HEK293T (cell line): ENCODE measurements around the gene LRRIQ3.

Experiments used
- CTCF ChIA-PET: fragments of 350-600 bp; formaldehyde crosslinking; extraction: SDS; loops from one replicate; lab custom pipeline; 2021; ENCODE audit warnings: antibody characterized with exemption, inconsistent platforms; lab: Yijun Ruan, JAX
- POLR2A ChIA-PET: fragments of 350-600 bp; formaldehyde crosslinking; extraction: SDS; loops from one replicate; lab custom pipeline; 2020; ENCODE audit warnings: antibody characterized with exemption, inconsistent platforms; lab: Yijun Ruan, JAX
- DNase-seq: peaks from one replicate; pipeline ENCODE4 v3.0.0; 2012; ENCODE audit warnings: mixed read lengths; ENCODE audit errors: extremely low spot score
- ARNT ChIP-seq: fragments of 450-650 bp; IDR thresholded peaks from 2 replicates; pipeline ENCODE4 v1.6.1; 2017; ENCODE audit warnings: mild to moderate bottlenecking
- BHLHE40 ChIP-seq: fragments of 450-650 bp; IDR thresholded peaks from 2 replicates; pipeline ENCODE4 v1.6.1; 2016; ENCODE audit warnings: mild to moderate bottlenecking, moderate library complexity, borderline replicate concordance
- CTBP1 ChIP-seq: fragments of 450-650 bp; IDR thresholded peaks from 2 replicates; pipeline ENCODE4 v1.6.1; 2016; ENCODE audit warnings: borderline replicate concordance
- ELF4 ChIP-seq: fragments of 450-650 bp; IDR thresholded peaks from 2 replicates; pipeline ENCODE4 v1.6.1; 2017; ENCODE audit warnings: antibody characterized with exemption
- FOXA1 ChIP-seq: fragments of 450-650 bp; IDR thresholded peaks from 2 replicates; pipeline ENCODE4 v1.6.1; 2016; ENCODE audit warnings: mild to moderate bottlenecking
- FOXK2 ChIP-seq: fragments of 450-650 bp; IDR thresholded peaks from 2 replicates; pipeline ENCODE4 v1.6.1; 2016; ENCODE audit warnings: mild to moderate bottlenecking
- FOXM1 ChIP-seq: fragments of 450-650 bp; IDR thresholded peaks from 2 replicates; pipeline ENCODE4 v1.6.1; 2017; ENCODE audit warnings: mild to moderate bottlenecking, borderline replicate concordance
- HDGF ChIP-seq: fragments of 450-650 bp; IDR thresholded peaks from 2 replicates; pipeline ENCODE4 v1.6.1; 2017; ENCODE audit warnings: antibody characterized with exemption, borderline replicate concordance
- L3MBTL2 ChIP-seq: fragments of 450-650 bp; conservative IDR thresholded peaks from 2 replicates; pipeline ENCODE4 v1.6.1; 2016; ENCODE audit warnings: mild to moderate bottlenecking
- LEF1 ChIP-seq: fragments of 450-650 bp; IDR thresholded peaks from 2 replicates; pipeline ENCODE4 v1.6.1; 2017; ENCODE audit warnings: mild to moderate bottlenecking, borderline replicate concordance
- NFRKB ChIP-seq: fragments of 450-650 bp; IDR thresholded peaks from 2 replicates; pipeline ENCODE4 v1.6.1; 2016; ENCODE audit warnings: mild to moderate bottlenecking, moderate library complexity
- SP1 ChIP-seq: fragments of 450-650 bp; IDR thresholded peaks from 2 replicates; pipeline ENCODE4 v1.6.1; 2017
- SUZ12 ChIP-seq: fragments of 450-650 bp; IDR thresholded peaks from 2 replicates; pipeline ENCODE4 v1.6.1; 2016; ENCODE audit warnings: mild to moderate bottlenecking
- TARDBP ChIP-seq: fragments of 450-650 bp; IDR thresholded peaks from 2 replicates; pipeline ENCODE4 v1.6.1; 2016
- ZNF384 ChIP-seq: fragments of 450-650 bp; IDR thresholded peaks from 2 replicates; pipeline ENCODE4 v1.6.1; 2016
- TF ChIP-seq, protein P1 (sequence below): fragments of 450-650 bp; IDR thresholded peaks from 2 replicates; pipeline ENCODE4 v1.6.1; 2016

LRRIQ3 gene, protein sequence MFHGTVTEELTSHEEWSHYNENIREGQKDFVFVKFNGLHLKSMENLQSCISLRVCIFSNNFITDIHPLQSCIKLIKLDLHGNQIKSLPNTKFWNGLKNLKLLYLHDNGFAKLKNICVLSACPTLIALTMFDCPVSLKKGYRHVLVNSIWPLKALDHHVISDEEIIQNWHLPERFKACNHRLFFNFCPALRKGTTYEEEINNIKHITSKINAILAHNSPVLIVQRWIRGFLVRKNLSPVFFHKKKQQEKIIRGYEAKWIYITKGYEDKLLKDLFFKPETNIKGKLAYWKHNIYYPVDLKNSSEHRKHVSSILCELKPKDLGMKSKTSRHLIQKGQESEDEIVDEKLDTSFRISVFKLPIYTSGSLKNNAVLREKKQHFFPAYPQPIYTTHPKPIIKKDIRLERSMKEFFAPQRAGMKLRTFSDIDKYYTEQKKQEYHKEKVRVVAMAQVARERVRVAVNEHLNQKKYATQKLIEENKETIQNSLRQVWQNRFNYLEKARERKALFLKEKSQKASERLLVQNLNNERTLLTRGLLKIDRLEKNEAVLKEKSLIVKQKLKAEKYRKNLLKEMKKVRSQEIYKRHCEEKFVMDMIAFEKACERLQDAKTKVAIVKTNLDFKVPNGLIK

DNA sequence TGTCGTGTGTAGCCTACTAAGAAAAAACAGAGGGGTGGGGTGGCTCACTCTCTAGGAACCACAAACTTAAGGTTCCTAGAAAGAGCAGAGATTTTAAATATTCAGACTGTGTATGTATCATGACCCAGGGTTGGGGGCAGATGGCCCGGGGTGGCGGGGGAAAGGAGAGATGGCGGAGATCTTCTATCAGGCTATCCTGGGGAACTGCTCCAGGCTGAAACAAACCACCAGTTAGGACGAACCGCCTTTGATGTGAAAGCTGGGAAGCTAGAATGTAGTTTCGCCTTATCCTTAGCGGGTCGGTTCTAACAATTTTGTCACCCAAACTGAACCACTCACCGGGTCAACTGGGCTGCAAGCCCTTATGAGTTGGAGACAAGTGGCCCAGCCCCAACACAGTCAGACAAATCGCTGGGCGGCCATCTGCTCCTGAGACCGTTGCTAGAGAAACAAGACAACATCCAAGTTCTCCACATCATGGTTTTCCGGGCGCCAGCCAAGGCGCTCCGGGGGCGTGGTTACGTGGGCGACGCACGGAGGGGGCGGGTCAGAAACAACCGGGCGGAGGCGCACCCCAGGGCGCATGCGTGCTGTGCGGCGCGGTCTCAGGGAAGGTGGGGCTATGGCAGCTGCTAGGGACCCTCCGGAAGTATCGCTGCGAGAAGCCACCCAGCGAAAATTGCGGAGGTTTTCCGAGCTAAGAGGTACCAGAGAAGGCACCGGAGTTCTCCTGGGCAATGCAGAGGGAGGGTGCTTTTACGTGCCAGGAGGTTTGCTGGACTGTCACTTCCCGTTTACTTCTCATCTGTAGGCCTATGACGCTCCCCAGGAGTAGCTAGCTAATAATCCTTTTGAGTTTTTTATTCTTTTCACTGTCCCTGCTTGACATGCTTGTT, at the start of gene LRRIQ3, which contains the start of gene FPGT:
TSS of gene LRRIQ3 (minus strand) at position 520 of the 896 bp plus-strand sequence. CDS start 14,492 bp downstream, outside the sequence.
TSS of gene FPGT (plus strand) at position 586 of the 896 bp plus-strand sequence. CDS start at position 623, 37 bp downstream.
- CTCF ChIA-PET: no interaction called here
- POLR2A ChIA-PET: interaction anchor here (0.6 to 1.6 kb wide), 5 partner anchors 9 to 536 kb away, joined by 3 to 5 read pairs (median 4); no protein-coding TSS in a partner anchor
- DNase-seq: peak; percentile 100
- TF ChIP-seq TARDBP: no peak
- TF ChIP-seq FOXM1: no peak
- no peak for TF ChIP-seq LEF1
- TF ChIP-seq FOXK2: no peak
- TF ChIP-seq ELF4: peak; percentile 34; the same call in 1 of the 2 replicates
- TF ChIP-seq ARNT: no peak
- TF ChIP-seq SP1: no peak
- TF ChIP-seq, protein P1, sequence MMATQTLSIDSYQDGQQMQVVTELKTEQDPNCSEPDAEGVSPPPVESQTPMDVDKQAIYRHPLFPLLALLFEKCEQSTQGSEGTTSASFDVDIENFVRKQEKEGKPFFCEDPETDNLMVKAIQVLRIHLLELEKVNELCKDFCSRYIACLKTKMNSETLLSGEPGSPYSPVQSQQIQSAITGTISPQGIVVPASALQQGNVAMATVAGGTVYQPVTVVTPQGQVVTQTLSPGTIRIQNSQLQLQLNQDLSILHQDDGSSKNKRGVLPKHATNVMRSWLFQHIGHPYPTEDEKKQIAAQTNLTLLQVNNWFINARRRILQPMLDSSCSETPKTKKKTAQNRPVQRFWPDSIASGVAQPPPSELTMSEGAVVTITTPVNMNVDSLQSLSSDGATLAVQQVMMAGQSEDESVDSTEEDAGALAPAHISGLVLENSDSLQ: no peak
- no peak; the same call in 1 of the 2 replicates for TF ChIP-seq L3MBTL2
- TF ChIP-seq HDGF: 0 out of 2 replicates have a peak, but pooled peaks have one; percentile 40
- TF ChIP-seq FOXA1: no peak
- TF ChIP-seq NFRKB: no peak
- TF ChIP-seq SUZ12: no peak
- TF ChIP-seq BHLHE40: no peak
- no peak for TF ChIP-seq CTBP1
- no peak for TF ChIP-seq ZNF384

DNA sequence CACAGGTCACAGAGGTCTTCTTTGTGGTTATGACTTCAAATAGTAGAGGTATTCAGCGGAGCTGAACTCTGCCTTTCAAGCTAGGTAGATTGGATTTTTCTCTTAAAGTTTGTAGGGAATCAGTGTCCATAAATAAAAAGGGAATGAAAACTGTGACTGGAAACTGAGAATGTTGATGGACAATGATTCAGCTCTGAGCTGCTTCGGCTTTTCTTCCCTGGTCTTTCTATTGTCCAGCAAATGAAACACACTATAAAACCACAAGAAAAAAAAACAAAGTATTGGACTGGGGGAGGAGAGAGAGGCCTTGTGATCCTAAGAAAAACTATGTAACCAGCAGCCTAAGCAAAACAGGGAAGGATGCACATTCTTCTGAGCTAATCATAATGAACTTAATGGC, 48.3 kb upstream of the LRRIQ3 start:
- TF ChIP-seq SP1: no peak
- TF ChIP-seq ZNF384: no peak
- TF ChIP-seq CTBP1: no peak
- TF ChIP-seq NFRKB: no peak
- no peak for TF ChIP-seq HDGF
- TF ChIP-seq LEF1: no peak
- no peak for TF ChIP-seq ARNT
- CTCF ChIA-PET: no interaction called here
- DNase-seq: no peak
- POLR2A ChIA-PET: no interaction called here

DNA sequence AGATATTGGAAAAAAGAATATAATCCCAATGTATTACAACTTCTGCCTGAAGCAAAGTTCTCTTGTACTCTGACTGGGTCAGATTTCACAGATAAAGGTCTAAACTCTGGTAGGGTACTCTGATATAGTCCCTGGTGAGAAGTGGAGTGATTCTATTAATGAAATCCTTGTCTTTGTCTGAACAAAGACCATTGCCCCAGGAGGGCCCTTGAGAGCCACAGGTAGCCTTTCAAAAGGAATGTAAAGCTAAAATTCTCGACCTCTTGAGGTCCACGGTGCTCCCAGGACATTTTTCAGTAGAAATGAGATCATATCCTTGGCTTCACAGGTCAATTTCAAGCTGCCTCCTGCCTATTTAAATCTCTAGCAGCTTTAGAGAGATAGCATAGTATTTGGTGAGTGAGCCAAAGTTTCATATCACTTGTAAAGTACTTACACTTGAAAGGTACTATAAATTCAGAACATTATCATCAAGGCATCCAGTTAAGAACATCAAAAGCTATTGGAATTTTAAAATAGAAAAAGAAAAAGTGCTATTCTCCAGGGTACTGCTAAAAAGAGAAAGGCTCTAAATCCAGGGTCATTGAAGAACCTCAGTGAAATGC, 47.3 kb upstream of the LRRIQ3 start:
- DNase-seq: peak; percentile 32
- POLR2A ChIA-PET: no interaction called here

DNA sequence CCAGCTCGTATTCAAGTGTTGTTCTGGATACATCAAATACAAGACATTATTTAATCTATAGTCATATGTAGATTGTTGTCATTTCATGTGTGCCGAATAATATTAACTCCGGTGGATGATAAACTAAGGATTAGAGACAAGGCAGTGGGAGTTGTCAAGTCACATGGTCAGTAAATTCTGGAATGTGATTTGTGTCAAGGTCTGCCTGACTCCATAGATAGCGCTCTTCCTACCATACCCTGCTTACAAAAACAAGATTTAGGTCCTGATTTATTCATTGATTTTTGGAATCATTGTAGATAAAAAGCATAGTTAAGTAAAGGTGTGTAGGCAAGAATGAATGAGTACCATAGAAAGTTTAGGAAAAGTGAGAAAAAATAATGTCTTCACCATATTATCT, 39.8 kb upstream of the LRRIQ3 start:
- CTCF ChIA-PET: no interaction called here

More for the DNA sequence above, 47.3 kb upstream of the LRRIQ3 start:
- CTCF ChIA-PET: no interaction called here
- TF ChIP-seq NFRKB (no peak), CTBP1 (peak; percentile 66; the same call in 1 of the 2 replicates)

DNA sequence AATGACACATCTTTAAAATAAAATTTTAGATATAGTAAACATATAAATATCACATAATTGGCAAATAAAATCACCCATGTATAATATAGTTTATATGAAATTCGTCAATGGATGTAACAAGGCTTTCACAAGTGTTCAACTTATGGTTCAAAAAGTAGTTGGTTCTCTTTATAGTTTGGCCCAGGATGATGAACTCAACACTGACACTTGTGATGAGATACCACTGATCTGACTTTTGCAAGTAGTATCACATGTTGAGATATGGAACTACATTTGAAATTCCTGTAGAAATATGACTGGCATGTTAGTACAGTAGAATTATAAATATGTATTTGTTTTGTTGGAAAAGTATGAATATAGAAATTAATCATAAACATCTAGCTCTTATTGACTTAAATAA, 39.1 kb upstream of the LRRIQ3 start:
- TF ChIP-seq ELF4: no peak
- no peak for DNase-seq
- CTCF ChIA-PET: no interaction called here
- POLR2A ChIA-PET: no interaction called here

More for the DNA sequence above, 39.8 kb upstream of the LRRIQ3 start:
- DNase-seq: no peak
- TF ChIP-seq CTBP1 (no peak), FOXK2 (no peak), ARNT (no peak), ZNF384 (no peak), LEF1 (no peak), NFRKB (no peak), FOXM1 (no peak), FOXA1 (no peak), HDGF (no peak), TARDBP (no peak), BHLHE40 (no peak), SUZ12 (no peak), ELF4 (no peak), SP1 (no peak), L3MBTL2 (no peak)
- TF ChIP-seq, protein P1: no peak
- POLR2A ChIA-PET: no interaction called here

DNA sequence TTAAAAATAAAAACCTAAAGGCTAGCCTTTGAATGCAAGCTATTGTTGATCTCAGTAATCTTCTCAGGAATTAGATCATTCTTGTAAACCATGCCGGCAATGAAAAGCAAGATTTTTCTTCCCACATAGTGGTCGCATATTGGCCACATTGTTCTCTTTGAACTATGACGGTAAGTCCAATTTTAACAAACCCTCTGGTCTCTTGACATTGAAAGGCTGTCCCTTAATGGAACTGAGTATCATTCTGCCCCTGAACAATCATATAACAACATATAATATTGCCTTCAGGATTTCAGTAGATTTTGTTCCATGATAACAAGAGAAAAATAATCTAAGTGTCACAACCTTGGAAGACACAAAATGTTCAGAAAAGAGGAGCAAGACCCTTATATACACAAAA, 38.5 kb upstream of the LRRIQ3 start:
- POLR2A ChIA-PET: no interaction called here
- TF ChIP-seq ZNF384 (no peak), FOXK2 (no peak), SUZ12 (no peak), BHLHE40 (no peak), SP1 (no peak), NFRKB (no peak), L3MBTL2 (no peak), FOXM1 (no peak), CTBP1 (no peak)
- TF ChIP-seq, protein P1: no peak
- CTCF ChIA-PET: no interaction called here
- DNase-seq: no peak
